Suprapubic skin (tissue), 3 donors: ENCODE results near the gene RAI2.

ENCODE experiments used
- CTCF ChIP-seq, 2 donors: fragments of 200-600 bp in 1 of 2; fragments of 450-650 bp in 1 of 2; sonication (generic) in 1 of 2; IDR thresholded peaks; one replicate each; pipeline ENCODE4 v1.5.1; 2016 to 2019; ENCODE audit warnings: antibody characterized with exemption in 2 of 2, mild to moderate bottlenecking in 1 of 2, moderate library complexity in 1 of 2
- EP300 ChIP-seq: sonication (generic); formaldehyde crosslinking; IDR thresholded peaks from one replicate; pipeline ENCODE4 v1.6.1; 2017; ENCODE audit warnings: antibody characterized with exemption
- POLR2A ChIP-seq, 2 donors: fragments of 450-650 bp; IDR thresholded peaks; one replicate each; pipeline ENCODE4 v1.6.1; 2017; ENCODE audit warnings: antibody characterized with exemption in 2 of 2, mild to moderate bottlenecking in 2 of 2, moderate library complexity in 2 of 2

DNA sequence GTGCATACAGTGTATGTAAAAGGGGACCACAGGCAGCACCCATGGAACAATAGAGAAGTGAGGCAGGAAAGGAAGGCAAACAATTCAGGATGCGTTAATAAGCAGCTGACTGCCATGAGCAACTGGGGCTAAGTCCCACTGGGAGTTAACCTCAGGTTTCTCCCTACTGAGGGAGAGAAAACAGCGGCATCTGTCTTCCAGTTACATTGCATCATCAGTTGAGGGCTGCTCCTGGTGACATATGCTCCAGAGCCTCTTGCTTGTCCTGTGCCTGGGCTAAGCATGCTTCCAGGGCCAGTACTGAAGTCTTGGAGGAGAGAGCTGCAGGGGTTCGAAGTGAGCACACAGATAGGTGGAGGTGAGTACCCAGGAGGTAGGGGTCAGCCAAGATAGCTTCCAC is 24.3 kb downstream of the RAI2 start:
- TF ChIP-seq CTCF (IDR thresholded peaks at IDR 0.05) (no peak), POLR2A (IDR thresholded peaks at IDR 0.05) (no peak), EP300 (no peak)
